GM13977 (cell line): ENCODE measurements around the gene FRMD1.

Source experiments
- DNase-seq: peaks from one replicate; pipeline ENCODE4 v3.0.0; 2012; ENCODE audit warnings: low spot score
- in situ Hi-C: fragments of 300-500 bp; cut with MboI; formaldehyde crosslinking; loops from one replicate; pipeline ENCODE4 v1.12.0; 2022; ENCODE audit warnings: low sequenced_read_pairs, low pct_unique_long_range_greater_than_20kb, mixed read lengths, inconsistent platforms; ENCODE audit not compliant: unreplicated experiment
- TF ChIP-seq, protein P1 (sequence below): IDR thresholded peaks from 2 replicates; pipeline ENCODE4 v1.5.1; 2012; ENCODE audit warnings: mild to moderate bottlenecking, control low read depth; ENCODE audit not compliant: insufficient read depth; ENCODE audit errors: extremely low read depth, missing control alignments

Gene FRMD1

GRCh38 chr6:168058691-168059551 is 20.1 kb downstream of the FRMD1 start:
- DNase-seq: no peak
- in situ Hi-C loops: no loop called here
- TF ChIP-seq, protein P1, sequence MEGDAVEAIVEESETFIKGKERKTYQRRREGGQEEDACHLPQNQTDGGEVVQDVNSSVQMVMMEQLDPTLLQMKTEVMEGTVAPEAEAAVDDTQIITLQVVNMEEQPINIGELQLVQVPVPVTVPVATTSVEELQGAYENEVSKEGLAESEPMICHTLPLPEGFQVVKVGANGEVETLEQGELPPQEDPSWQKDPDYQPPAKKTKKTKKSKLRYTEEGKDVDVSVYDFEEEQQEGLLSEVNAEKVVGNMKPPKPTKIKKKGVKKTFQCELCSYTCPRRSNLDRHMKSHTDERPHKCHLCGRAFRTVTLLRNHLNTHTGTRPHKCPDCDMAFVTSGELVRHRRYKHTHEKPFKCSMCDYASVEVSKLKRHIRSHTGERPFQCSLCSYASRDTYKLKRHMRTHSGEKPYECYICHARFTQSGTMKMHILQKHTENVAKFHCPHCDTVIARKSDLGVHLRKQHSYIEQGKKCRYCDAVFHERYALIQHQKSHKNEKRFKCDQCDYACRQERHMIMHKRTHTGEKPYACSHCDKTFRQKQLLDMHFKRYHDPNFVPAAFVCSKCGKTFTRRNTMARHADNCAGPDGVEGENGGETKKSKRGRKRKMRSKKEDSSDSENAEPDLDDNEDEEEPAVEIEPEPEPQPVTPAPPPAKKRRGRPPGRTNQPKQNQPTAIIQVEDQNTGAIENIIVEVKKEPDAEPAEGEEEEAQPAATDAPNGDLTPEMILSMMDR: no peak

GRCh38 chr6:168057836-168058235 is 21.2 kb downstream of the FRMD1 start:
- in situ Hi-C loops: no loop called here
- TF ChIP-seq, protein P1: no peak
- no peak for DNase-seq

GRCh38 chr6:168056892-168057527 is 22.0 kb downstream of the FRMD1 start:
- in situ Hi-C loops: no loop called here
- TF ChIP-seq, protein P1: no peak
- no peak for DNase-seq

DNA sequence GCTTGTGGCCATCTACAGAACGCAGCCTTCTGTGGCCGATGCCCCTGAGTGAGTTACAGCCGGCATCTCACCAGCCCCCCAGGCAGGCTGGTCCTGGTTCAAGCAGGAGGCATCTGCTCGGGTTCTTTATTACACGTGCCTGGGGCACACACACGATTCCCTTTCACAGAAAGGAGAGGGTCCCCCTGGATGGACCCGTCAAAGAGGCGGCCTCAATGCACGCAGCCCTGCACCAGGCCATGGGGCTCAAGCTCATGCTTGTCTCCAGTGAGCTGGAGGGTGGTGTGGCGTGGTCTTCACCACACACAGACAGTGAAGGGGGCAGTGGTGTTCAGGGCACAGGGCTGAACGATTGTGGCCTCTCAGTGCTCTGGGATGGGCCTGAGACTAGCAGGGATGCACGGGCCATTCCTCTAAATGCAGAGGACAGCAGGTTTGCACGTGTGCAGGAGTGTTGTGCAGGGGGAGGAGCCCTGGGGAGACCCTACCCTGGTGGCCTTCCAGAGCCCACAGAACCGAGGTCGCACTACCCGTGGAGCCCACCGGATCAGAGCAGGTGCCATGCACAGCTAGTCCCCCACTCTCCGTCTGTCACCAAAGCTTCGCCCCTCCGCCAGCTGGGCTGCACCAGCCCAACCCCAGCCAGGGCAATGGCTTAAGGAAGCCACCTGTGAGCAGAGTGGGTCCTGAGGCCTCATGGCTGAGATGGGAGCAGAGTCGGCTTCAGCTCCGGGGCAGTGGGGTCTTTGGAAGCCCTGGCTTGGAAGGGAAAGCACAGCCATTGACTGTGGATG is 23.1 kb downstream of the FRMD1 start:
- DNase-seq: no peak
- TF ChIP-seq, protein P1: no peak
- in situ Hi-C loops: no loop called here

DNA sequence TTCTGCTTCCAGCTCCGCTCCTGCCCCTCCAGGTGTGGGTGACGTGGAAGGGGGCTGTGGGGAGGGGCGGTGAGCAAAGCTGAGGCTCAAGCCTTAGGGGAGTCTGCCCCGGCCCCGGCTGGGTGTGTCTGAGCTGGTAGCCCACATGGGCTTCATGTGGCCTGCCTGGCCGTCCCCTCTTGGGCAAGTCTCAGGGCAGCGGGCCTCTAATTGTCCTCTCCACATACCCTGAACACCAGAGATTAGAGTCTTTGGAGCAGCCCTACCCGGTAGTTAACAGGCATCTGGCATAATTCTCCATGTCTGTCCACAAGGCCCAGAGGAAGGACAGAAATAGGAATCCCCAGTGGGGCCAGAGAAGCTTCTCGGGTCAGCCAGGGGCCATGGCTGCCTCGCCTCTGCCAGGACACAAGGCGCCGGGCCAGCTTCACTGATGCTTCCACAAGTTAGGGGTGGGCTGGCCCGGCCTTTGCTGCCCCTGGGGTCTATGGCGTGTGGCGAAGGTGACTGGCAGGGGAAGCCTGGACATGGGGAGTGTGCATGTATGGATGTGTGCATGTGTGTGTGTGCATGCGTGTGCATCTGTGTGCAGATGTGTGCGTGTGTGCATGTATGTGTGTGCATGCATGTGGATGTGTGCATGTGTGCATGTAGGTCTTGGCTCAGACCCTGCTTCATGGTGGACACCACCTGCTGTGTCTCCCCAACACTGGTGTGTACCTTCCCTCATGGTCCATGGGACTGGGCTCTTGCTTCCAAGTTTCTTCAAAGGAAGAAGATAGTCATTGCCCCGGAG is 24.0 kb downstream of the FRMD1 start:
- TF ChIP-seq, protein P1: no peak
- in situ Hi-C loops: no loop called here
- no peak for DNase-seq
